Nephron progenitor cell (in vitro differentiated cells): Measurements from ENCODE around the gene INSYN2B.
"Not testable (repeated sequence)": the region's sequence is repeated elsewhere in the genome, so short reads cannot be mapped to it uniquely, and the experiment has no call there.

Experiments used
- DNase-seq: peaks from one replicate; pipeline ENCODE4 v3.0.0; 2021
- H3K27ac Mint-ChIP-seq: 2 replicates; pipeline ENCODE4 v1.8.0; 2021; ENCODE audit warnings: mild to moderate bottlenecking, moderate library complexity, mixed read lengths
- H3K27me3 Mint-ChIP-seq: 2 replicates; pipeline ENCODE4 v1.8.0; 2021; ENCODE audit warnings: mild to moderate bottlenecking, low read depth, mixed read lengths; ENCODE audit not compliant: poor library complexity
- H3K36me3 Mint-ChIP-seq: 2 replicates; pipeline ENCODE4 v1.8.0; 2021; ENCODE audit warnings: low read depth, mixed read lengths
- H3K4me1 Mint-ChIP-seq: 2 replicates; pipeline ENCODE4 v1.8.0; 2021; ENCODE audit warnings: mixed read lengths
- H3K4me3 Mint-ChIP-seq: 2 replicates; pipeline ENCODE4 v1.8.0; 2021; ENCODE audit warnings: mild to moderate bottlenecking, moderate library complexity, mixed read lengths
- H3K9me3 Mint-ChIP-seq: 2 replicates; pipeline ENCODE4 v1.8.0; 2021; ENCODE audit warnings: mild to moderate bottlenecking, moderate library complexity, mixed read lengths
- CTCF ChIP-seq: fragments of 200-600 bp; sonication (generic); IDR thresholded peaks from 2 replicates; pipeline ENCODE4 v1.5.0; 2021; ENCODE audit warnings: antibody characterized with exemption

Gene INSYN2B

GRCh38 chr5:169956126-169956525, 24.2 kb downstream of the INSYN2B start:
- Mint-ChIP-seq H3K4me3 (no peak overlapping the region), H3K27ac (no peak overlapping the region), H3K27me3 (peaks cover 36% of the 10 kb centered on the region)

GRCh38 chr5:169954786-169955185, 25.5 kb downstream of the INSYN2B start:
- DNase-seq, result no peak
- H3K4me1 Mint-ChIP-seq, result no peaks in the 10 kb centered on the region
- H3K27me3 Mint-ChIP-seq, result peaks cover 35% of the 10 kb centered on the region

More at GRCh38 chr5:169956126-169956525, 24.2 kb downstream of the INSYN2B start:
- Mint-ChIP-seq H3K36me3 (no peaks in the 10 kb centered on the region), H3K9me3 (no peaks in the 10 kb centered on the region), H3K4me1 (no peaks in the 10 kb centered on the region)
- no peak for DNase-seq
- TF ChIP-seq CTCF, result no peak

GRCh38 chr5:169953196-169953595, 27.1 kb downstream of the INSYN2B start:
- H3K9me3 Mint-ChIP-seq, result peaks cover 13% of the 10 kb centered on the region
- DNase-seq, H3K4me1 Mint-ChIP-seq, H3K27ac Mint-ChIP-seq, H3K36me3 Mint-ChIP-seq, H3K4me3 Mint-ChIP-seq: not testable (repeated sequence)
- peaks cover 22% of the 10 kb centered on the region for H3K27me3 Mint-ChIP-seq

More at GRCh38 chr5:169954786-169955185, 25.5 kb downstream of the INSYN2B start:
- H3K9me3 Mint-ChIP-seq, result peaks cover 6% of the 10 kb centered on the region
- H3K36me3 Mint-ChIP-seq, result no peaks in the 10 kb centered on the region
- TF ChIP-seq CTCF, result no peak
- no peak overlapping the region for H3K27ac Mint-ChIP-seq
- no peak overlapping the region for H3K4me3 Mint-ChIP-seq

GRCh38 chr5:169950333-169950732, 30.0 kb downstream of the INSYN2B start:
- no peak overlapping the region for H3K4me3 Mint-ChIP-seq
- no peak overlapping the region for H3K27ac Mint-ChIP-seq
- H3K27me3 Mint-ChIP-seq, result peaks cover 23% of the 10 kb centered on the region
- peaks cover 13% of the 10 kb centered on the region for H3K9me3 Mint-ChIP-seq
- H3K4me1 Mint-ChIP-seq, result peaks cover 11% of the 10 kb centered on the region
- no peak for DNase-seq
- no peaks in the 10 kb centered on the region for H3K36me3 Mint-ChIP-seq
- no peak for TF ChIP-seq CTCF

GRCh38 chr5:169946743-169947295, 33.5 kb downstream of the INSYN2B start:
- Mint-ChIP-seq H3K27me3 (peaks cover 19% of the 10 kb centered on the region), H3K27ac (no peak overlapping the region)

GRCh38 chr5:169945831-169946261, 34.4 kb downstream of the INSYN2B start:
- peaks cover 12% of the 10 kb centered on the region for H3K4me1 Mint-ChIP-seq
- peak; percentile 5 for DNase-seq
- no peaks in the 10 kb centered on the region for H3K36me3 Mint-ChIP-seq
- no peak overlapping the region for H3K27ac Mint-ChIP-seq
- peaks cover 13% of the 10 kb centered on the region for H3K9me3 Mint-ChIP-seq
- no peak overlapping the region for H3K4me3 Mint-ChIP-seq
- peaks cover 17% of the 10 kb centered on the region for H3K27me3 Mint-ChIP-seq
- no peak for TF ChIP-seq CTCF

More at GRCh38 chr5:169946743-169947295, 33.5 kb downstream of the INSYN2B start:
- no peak overlapping the region for H3K4me3 Mint-ChIP-seq
- H3K4me1 Mint-ChIP-seq, result peaks cover 12% of the 10 kb centered on the region
- no peak for DNase-seq
- H3K36me3 Mint-ChIP-seq, result no peaks in the 10 kb centered on the region
- TF ChIP-seq CTCF, result no peak
- H3K9me3 Mint-ChIP-seq, result peaks cover 13% of the 10 kb centered on the region
